ENCODE results near the gene DCBLD2.

DCBLD2 gene, protein sequence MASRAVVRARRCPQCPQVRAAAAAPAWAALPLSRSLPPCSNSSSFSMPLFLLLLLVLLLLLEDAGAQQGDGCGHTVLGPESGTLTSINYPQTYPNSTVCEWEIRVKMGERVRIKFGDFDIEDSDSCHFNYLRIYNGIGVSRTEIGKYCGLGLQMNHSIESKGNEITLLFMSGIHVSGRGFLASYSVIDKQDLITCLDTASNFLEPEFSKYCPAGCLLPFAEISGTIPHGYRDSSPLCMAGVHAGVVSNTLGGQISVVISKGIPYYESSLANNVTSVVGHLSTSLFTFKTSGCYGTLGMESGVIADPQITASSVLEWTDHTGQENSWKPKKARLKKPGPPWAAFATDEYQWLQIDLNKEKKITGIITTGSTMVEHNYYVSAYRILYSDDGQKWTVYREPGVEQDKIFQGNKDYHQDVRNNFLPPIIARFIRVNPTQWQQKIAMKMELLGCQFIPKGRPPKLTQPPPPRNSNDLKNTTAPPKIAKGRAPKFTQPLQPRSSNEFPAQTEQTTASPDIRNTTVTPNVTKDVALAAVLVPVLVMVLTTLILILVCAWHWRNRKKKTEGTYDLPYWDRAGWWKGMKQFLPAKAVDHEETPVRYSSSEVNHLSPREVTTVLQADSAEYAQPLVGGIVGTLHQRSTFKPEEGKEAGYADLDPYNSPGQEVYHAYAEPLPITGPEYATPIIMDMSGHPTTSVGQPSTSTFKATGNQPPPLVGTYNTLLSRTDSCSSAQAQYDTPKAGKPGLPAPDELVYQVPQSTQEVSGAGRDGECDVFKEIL

DNA sequence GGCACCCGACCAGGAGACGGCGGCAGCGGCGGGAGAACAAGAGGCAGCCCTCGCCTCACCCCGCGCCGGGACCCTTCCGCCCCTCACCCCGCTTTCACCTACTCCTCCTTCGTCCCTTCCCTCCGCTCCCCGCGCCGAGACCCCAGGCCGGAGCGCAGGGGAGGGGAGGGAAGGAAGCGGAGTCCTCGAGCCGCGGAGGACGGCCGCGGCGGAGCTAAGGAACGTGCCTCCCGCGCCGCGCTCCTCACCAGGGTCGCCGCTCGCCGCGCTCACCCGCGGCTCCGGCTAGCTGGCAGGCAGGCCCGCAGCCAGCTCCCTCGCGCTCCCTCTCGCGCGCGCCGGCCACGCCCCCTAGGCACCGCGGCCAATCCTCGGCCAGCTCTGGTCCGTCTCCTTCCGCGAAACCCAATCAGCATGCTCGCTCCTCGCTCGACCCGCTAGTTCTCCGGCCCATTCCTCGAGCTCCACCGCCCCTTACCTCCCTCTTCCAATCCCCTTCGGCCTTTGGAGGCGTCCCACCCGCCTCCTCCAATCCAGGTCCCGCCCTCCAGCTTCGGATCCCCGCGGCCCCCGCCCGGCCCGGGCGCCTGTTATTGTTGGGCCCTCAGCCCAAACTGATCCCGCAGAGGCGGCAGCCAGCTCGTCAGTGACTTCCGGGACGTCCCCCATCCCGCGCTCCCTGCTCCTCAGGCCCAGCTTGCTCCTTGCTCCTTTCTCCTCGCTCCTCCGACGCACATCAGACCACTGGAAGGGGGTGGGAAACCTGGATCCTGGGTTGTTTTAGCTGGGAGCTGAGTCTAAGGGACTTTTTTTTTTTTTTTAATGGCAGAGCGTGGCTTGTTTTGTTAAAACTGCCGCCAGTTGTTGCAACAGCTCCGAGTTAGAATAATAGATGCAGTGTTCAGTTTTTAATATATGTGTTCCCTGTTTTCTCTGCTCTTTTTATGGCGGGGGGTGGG lies at the start of gene DCBLD2:
DCBLD2 (minus strand) TSS at position 304 of the 959 bp plus-strand sequence. CDS start 369 bp downstream, outside the sequence.
- DNase-seq = peak; percentile 95

DNA sequence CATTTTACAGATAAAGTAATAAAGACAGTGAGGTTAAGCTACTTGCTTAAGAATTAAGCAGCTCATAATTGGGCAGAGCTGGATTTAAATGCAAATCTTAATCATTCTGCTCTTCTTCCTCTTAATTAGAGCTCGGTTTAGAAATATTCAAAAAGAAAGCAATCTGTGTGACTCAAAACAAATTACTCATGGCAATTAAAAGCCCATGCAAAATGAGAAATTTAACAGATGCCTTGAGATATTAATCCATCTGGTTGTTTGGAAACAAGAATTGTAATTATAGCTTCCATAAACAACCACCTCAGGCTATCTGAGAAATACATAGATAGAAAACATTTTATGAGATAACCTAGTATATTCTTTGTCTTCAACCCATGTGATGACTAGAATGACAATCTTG lies 44.2 kb upstream of the DCBLD2 start:
- no peak for DNase-seq

DNA sequence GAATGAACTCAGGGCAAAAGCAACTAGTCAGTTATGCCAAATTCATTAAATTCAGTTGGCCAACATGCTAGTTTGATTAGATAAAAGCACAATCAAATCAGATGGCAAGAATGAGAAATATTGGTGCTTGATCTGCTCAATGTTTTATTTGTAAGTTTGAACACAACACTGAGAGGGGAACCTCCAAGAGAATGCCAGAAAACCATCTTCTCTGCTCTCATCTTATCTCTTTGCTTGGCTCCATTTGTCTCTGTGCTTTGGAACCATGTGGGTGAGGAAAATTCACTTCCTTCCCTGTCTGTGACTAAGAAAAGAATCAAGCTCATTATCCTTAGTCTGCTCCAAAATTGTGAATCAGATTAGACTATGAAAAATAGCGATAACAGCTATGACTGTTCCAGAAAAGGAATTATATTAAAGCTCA lies 43.6 kb upstream of the DCBLD2 start:
- no peak for DNase-seq

DNA sequence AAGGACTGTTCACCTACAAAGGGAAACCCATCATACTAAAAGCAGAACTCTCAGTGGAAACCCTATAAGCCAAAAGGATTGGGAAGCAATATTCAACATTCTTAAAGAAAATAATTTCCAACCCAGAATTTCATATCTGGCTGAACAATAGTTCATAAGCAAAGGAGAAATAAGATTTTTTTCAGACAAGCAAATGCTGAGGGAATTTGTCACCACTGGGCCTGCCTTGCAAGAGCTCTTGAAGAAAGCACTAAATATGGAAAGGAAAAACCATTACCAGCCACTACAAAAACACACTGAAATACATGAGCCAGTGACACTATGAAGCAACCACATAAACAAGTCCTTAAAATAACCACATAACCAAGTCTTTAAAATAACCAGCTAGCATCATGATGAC lies 28.9 kb upstream of the DCBLD2 start:
- no peak for DNase-seq

DNA sequence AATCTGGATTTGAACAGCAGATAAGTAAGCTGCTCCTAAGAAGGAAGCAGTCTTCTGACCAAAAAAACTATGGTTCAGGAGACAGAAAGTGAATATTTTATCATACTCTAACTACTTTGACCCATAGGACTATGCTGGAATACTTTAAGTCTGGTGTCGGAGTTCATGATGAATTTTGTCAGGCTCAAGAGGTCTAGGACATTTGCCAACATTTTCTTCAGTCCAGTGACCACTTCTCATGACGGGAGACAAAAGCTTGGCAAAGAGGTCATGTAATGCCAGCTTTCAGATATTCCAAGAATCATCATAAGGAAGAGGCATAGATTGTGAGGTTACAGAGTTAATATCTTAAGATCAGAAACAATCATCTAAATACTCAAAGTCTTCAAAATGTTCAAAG lies 20.5 kb upstream of the DCBLD2 start:
- no peak for DNase-seq

DNA sequence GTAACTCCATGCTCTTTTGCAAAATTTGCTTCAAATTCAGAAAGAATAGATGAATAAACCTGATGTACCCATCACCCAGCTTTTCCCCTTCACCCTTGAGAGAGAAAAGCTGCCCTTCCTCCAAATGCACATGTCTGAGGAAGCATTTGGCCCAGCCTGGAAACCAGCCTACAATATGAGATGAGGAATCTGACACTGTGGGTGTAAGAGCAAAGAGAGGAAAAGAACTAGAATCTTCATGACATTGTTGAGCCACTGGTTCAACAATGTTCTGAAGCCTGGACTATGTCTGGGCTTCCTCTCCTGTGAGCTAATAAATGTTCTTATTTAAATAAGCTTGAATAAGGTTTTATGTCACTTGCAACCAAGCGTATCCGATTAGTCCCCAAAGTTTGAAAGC lies 18.7 kb upstream of the DCBLD2 start:
- DNase-seq = no peak

DNA sequence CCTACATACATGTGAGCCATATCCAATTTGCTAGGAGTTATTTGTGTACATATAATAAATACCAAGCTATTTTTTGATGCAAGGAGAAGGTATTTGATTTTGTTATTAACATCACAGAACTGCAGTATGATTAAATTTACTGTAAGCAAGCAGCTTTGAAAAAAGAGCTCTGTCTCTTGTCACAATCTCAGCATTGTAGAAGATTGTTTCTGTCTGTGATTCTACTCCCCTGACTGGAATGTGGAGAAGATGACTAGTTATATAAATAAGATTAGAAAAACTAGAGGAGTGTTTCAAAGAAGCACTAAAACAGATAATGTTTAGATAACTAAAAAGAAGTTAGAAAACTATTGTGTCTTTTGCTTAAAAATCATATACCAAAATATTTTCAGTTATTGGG lies 17.1 kb upstream of the DCBLD2 start:
- no peak for DNase-seq

DNA sequence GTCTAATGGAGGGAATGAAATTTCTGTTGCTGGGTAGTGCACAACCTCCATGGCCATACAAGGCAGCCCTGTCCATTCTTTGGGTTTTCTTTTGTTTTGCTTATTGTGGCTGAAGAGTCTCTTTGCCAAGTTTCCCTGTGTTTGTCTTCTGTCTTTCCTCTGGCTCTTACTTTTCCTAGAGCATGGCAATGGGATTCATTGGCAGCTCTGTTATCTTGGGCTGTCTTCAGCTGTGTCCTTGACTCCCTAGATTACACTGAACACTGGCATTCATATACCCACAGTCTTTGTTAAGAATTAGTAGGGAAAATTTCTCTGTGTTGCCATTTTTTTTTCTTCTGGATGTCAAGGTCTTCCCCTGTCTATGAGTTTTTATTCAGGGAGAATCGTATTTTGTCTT lies 16.1 kb upstream of the DCBLD2 start:
- DNase-seq = no peak

DNA sequence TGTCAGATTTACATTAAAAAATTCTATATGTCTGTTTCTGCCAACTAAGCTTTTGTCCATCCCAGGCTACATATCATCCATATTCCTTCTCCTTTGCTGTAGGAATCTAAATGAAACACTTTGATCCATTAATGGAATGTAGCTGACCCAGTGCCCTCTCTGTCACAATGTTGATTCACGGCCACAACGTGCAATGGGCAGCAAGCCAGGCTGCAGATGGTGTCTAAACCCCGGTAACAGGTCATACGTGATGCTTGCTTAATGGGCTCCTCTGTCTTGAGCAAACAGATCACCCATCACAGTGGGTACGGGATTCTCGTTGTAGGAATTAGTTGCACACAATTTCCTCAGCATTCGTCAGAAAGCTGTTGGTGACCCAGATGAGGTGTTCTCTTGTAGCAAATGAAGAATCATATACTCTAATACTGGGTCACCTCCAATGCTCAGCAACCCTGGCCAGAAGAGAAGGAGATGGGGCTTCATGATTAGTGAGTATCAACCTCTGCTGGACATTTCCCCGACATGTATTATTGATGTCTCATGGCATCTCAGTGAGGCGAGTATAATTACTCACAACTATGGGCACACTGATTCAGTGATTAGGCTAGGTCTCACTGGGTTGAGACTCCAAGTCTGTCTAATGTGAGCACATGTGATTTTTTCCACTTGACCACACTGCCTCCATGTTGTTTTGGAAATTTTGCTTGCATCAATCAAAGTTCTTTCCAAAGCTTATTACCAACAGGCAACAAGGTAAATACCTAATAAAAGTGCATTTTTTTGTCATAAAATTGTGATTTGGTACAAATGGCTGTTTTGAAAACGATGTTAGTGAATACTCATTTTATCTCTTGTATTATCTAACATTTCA lies 12.9 kb upstream of the DCBLD2 start:
- DNase-seq = no peak

DNA sequence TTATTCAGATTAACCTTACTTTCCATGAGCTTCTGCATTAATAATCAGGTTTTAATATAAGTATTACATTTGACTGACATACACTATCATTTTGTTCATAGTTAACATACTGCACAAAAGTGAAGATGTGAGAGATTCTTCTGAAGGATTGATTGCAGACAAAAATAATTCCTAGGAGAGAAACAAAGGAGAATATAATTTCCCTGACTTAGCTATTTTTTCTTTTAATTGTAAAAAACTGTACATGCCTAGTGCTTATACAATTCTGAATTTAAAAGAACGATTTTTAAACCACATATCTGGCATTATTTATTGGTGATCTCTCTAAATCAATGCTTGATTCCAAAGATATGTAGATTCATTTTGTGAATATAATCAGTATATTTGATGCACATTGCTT lies 11.0 kb upstream of the DCBLD2 start:
- DNase-seq = no peak

DNA sequence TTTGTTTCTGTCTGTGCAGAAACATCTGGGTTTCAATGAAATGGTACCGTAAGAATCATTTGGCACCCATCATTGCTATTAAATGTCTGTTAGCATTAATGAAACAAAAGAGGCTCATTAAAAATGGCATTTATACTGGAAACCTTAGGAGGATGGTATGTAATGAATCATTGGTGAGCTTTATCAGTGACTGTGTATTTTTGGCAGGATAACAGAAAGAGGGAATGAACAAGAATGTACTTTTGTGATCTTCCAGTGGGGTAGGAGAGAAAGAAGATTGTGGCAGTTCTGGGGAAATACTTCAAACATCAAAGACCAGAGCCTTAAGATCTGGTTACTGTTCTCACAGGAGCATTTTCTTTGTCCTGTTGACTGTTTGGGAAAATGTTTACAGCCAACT lies 4.7 kb upstream of the DCBLD2 start:
- no peak for DNase-seq

DNA sequence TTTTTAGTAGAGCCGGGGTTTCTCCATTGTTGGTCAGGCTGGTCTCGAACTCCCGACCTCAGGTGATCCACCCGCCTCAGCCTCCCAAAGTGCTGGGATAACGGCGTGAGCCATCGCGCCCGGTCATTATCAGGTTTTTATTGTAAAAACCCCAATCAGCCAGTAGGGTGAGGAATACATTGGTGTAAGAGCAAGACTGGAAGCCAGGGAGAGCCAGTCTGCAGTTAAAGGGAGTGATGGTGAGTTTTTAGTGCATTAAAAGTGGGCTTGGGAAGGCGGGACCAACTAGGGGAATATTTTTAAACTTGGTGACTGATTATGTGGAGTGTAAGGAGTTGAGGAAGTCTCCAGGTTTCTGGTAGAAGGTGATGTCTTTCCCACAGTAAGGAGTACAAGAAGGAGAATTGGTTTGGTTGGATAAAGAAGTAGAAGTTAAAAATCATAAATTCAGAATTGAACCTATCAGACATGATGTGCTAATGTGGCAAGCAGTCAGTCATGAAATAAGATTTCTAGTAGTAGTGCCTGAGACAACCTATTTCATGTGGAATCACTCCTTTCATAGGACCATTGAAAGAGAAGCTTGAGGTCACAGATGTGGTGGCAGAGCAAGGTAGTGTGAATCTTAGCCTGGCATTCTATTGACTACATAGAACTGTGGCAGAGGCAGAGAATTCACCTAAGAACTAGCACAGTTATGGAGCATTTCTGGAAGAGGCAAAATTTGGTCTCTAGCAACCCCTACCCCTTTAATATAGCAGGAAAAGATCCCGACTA lies 2.4 kb upstream of the DCBLD2 start:
- no peak for DNase-seq

DNA sequence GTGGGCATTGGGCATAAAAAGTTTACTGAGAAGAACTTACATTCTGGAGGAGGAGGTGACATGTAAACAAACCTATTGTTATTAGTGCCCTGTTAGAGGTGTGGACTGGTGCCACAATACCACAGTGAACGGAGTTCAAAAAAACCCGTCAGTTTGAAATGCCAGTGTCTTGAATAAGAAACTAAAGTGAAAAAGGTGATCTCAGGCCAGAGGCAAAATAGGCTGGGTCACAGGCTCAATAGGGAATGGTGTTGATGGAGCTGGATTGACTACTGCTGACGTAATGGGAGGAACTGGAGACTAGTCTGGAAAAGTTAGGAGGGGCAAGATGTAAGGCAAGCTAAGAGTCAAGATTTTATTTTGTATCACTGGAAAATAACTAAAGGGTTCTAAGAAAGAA lies 1.6 kb upstream of the DCBLD2 start:
- DNase-seq = no peak

DNA sequence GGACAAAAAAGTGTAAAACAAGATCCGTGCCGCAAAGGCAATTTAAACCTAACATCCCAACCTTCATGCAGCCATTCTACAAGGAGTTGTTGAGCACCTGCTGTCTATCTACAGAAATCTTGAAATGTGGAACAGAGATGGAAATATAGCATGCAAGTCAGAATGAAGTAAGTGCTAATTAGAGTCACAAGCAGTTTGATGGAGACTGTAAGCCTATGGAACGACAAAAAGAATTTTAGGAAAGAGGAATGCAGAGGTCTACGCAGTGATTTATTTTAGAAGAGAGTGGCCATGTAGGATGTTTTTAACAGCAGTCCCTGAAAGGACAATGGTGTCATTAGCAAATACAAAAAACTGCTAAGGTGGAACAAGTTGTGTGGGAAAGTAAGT lies 851 bp upstream of the DCBLD2 start:
- no peak for DNase-seq

DNA sequence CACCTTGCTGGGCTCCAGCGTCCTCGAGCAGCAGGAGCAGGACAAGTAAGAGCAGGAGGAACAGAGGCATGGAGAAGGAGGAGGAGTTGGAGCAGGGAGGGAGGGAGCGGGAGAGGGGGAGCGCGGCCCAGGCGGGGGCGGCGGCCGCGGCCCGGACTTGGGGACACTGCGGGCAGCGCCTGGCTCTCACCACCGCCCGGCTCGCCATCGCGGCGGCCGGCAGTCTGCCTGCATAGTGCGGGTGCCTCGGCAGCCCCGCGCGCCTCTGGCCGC lies 440 bp downstream of the DCBLD2 start:
- DNase-seq = no peak

DNA sequence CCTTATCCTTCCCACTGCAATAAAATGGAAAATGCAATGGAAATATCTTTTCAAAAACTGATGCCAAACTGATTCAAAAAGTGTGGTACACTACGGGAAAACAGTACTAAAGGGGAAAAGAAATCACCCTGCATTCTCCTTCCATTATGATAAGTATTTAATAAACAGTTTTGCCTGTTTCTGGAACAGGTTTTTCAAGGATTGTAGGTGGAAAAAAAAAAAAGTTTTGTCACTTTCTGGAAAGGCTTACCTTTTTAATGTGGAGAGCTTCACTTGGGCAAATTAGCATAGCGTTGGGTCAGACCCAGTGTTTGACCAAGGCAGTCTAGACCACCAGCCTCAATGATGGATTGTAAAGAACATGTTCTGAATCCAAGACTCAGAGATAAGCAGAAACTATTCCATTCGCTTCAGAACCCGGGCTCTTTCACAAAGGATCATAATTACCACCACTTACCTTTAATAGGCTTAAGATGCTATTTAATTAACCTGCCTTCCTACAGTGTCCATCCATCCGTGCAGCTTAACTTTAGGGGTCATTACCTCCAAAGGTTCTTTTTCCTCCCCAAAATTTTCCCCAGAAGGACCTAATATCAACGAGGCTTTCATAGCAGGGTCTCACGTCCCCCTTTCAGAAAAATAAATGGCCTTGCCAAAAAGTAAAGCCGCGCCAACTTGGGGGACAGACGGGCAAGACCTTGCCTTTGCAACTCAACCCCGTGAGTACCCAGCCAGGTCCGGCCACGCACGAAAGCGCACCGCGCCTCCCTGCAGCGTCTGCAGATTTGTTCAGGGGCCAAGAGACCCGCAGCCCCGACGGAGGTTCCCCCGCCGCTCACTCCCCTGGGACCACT lies 1.0 kb downstream of the DCBLD2 start:
- peak; percentile 27 for DNase-seq

DNA sequence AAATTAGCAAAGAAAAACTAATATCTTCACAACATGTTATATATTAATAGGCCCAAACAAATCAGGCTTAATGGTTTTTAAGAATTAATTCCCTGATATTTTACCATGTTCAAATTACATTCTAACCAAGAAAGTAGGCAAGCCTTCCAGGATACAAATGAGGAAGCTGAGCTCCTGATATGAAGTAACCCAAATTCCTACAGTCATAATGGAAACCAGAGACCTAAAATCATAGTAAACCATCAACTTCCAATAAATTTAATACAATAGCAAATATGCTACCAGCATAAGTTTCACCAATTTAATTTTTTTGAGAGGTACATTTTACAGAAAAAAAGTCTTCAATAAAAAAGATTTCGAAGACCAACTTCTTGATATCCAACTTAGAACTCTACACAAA lies 3.8 kb downstream of the DCBLD2 start:
- DNase-seq = no peak

DNA sequence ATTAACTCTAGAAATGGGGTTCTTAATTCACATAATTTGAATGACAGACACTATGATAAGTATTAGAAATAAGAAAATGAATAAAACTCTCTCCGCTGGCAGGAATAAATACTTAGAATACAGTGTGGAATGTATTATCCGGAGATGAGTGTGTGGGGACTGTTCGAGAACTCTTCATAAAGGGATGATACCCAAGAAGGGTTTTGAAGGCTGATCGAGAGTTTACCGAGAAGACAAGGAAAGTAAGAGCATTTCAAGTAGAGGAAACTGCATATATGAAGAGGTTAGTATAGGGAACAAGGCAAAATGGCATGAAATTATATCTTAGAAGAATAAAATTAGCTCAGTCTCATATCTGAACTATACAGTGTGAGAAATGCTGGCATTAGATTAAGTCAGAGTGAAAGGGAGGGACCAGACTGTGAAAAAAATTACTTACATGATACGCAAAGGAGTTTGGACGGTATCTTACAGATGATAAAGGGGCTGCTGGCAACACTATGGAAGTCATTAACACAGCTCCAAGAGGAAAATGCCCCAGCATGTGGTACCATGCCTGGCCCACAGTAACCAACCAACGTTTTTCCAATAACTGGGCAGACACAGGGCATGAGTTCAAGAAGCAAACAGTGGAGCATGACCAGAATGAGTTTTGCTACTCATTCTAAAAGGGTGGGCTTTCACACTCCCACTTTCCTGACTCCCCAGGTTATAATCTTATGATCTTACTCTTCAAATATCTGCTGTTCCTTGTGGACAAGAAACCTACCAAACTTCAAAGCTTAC lies 6.5 kb downstream of the DCBLD2 start:
- no peak for DNase-seq

DNA sequence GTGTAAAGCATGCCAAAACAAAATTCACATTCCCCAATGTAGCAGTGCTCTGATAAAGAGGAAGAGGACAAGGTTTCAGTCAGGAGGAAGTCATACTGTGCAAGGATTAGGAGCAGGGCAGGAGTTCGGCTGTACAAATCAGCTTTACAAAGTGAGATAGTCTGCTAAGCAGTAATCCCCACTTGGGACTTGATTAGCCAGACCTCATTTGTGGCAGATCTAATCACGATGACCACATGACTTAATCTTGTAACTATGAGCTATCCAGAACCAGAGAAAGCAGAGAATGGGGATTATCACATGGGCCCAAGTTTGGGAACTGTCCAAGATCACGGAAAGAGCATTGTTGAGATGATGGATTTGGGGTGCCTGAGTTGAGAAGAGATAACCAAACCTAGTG lies 7.8 kb downstream of the DCBLD2 start:
- no peak for DNase-seq

DNA sequence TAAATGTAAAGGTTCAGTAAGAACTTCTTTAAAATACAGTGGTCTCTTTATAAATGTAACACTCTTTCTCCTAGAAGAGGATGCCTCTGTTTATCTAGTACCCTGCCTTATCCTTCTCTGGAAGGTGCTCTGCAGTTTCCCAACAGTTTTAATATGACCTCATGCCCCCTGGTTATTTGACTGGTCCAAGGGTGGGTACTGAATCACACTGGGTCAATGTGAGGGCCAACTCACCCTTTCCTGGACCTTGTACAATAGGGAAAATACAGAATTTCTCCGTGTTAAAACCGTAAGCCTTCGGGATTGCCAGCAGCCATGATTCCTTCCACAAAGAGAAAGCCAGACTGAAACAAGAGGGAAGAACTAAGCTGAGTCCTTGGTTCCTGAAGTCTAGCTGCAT lies 9.2 kb downstream of the DCBLD2 start:
- DNase-seq = no peak
